UCSD-AML1 (cell line): ENCODE results near the gene ARHGEF28.

ENCODE experiments used
- DNase-seq: peaks from one replicate; lab custom pipeline; 2025; ENCODE audit not compliant: unreplicated experiment; lab: John Stamatoyannopoulos, UW

Gene ARHGEF28

DNA sequence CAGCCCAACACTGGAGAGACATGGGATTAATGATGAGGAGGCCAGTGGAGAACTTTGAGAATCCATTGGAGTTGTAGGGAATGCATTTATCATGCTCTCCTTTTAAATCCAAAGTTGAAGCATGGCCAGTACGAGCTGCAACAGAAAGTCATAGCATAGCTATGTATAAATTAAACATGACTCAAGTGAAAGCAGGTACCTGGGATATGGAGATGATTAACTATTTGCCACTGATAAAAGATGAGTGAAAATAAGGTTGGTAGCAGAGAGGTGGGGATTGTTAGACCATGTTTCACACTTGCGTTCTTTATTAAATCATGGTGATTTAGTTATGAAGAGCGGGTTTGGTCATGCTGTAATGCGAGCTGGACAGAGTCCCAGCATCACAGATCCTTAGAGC, 189.6 kb downstream of the ARHGEF28 start:
- DNase-seq, result no peak

DNA sequence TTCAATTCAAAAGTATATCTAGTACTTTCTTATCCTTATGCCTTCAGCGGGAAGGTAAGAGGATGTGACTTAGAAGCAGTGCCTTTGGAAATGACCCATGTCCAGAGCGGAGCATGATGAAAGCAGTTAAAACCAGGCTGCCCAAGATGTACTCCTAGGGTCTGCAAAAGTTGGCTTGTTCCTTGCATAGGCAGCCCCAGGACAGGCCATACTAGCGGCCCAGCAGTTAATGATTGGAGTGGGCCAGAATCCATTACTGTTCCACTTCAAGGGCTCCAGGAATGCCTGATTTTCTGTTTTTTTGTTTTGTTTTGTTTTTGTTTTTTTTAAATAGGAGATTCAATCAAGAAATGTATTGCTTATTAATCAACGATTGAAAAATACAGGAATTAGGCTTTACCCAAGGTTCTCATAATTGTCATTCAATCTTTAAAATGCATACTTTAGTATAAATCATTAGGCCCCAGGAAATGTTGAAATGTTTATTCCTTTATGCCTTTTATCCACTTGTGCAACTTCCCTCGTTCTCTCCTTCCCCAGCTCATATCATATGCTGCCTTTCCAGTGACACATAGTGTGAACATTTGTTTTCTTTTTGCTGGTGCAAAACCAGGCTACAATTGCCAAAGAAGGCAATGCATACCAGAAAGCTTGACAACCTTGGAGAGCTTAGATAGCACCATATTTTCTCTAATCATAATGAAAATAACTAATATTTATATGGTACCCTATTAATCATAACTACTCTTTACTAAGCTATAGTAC, 190.8 kb downstream of the ARHGEF28 start:
- DNase-seq, result no peak

DNA sequence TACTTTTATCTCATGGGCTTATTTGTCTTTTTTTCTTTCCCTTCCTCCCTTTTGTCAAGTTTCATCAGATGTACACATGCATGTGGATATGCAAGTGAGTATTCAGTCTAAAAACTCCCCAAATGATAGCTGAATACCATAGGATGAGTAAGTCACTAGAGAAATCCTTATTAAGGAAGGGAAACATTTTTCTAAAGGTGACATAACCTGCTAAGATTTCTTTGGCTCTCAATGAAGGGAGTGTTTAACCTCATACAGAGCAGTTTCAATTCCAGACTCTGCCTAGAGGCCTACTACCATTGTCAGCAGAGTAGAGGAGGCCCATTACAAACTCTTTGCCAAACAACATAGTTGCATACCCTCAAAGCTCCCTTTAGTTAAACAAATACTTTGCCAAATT, 192.4 kb downstream of the ARHGEF28 start:
- no peak for DNase-seq

DNA sequence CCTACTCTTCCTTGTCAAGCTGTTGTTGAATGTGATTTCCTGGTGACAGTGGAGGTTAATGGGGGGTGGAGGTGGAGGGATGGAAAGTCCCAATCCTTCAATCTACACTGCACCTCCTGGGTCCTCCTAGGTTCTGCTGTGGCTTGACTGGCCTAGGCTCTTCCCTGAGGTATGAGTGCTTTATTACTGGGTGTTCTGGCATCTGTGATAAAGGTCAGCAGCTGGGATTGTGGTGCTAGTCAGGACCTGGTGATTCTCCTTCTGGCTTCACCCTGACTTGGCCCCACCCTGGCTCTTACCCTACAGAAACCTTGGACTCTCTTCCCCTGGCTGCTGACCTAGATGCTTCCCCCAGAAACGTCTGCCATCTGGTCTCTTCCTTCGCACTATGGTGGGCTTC, 194.3 kb downstream of the ARHGEF28 start:
- DNase-seq, result no peak

DNA sequence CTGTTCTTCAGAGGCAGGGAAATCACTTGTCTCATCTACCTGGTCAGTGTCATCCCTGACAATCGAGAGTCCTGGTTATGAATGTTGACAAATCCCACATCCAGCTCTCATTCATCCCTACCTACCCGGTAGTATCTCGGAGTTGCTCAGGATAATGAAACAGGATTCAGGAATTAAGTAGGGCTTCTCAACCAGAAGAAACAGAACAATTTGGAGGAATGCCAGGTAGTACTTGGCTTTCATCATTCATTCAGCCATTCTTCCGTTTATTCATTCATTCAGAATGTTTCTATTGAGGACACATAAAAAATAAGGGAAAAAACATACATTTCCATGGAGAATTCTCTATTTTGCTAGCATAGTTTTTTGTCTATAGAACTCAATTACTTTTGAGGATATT, 195.0 kb downstream of the ARHGEF28 start:
- no peak for DNase-seq

DNA sequence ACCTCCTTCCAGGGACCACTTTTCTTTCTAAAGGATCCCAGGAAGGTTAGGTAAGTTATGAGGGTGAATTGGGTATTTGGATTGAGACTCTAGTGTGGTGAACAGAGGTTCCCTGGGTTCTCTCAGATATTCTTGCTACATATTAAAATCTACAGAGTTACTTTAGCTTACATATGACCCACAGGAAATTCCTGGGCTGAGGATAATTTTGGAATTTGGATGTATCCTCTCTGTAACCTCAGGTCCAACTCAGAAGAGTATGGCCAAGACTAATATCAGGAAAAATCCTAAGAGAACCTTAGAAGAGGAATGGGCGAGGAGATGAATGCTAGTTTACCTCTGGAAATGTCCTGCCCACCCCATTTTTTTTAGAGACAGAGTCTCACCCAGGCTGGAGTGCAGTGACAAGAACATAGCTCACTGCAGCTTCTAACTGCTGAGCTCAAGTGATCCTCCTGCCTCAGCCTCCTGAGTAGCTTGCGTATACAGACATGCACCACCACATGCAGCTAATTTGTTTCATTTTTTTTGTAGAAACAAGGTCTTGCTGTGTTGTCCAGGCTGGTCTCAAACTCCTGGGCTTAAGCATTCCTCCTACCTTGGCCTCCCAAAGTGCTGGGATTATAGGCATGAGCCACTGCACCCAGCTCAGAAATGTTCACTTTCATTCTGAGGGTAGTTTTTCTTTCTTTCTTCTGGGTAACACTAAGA, 196.4 kb downstream of the ARHGEF28 start:
- DNase-seq, result no peak

DNA sequence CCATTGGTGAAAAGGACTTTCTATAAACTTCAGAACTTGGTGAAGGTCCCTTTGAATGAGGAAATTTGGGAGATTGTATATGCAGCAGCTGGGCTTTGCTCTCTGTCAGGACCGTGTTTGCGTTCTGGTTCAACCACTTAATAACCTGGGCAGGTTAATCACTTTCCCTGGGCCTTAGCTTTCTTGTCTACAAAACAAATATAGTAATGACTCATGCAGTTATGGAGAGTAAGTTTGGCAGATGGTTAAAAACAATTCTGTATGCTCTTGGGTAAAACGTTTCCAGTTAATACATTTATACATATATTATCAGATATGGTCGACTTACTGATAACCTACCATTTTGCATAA, 197.0 kb downstream of the ARHGEF28 start:
- no peak for DNase-seq

DNA sequence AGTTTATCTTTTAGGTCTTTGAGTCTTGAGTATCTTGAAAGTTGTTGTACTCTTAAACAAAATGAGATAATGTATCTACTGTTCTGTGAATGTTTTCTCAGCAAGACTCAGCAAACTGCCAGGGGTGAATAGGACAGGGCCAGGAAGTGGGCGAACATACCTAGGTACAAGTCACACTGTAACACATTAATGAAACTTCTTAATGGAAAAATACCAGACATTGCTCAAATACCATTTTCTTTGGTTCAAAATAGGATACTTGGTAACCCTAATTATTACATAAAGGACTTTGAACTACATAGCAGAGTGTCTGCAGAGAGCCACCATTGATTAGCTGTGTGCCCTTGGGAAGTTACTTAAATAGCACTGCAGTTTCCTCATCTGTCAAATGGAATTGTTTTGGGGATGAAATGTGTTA, 197.5 kb downstream of the ARHGEF28 start:
- DNase-seq, result no peak

DNA sequence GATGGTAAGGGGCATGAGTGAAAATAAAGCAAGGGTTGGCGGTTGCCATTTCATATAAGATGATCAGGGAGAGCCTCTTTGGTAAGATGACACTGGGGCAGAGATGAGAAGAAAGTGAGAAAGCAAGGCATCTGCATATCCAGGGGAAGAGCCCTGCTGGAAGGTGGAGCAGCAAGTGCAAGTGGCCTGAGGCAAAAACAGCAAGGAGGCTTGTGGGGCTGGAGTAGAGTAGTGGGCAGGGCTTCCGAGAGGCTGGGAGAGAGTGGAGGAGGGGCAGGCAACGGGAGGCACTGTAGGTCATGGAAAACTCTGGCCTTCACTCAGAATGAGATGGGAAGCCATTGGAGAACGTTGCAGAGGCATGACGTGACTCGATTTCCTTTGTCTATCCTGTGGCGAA, 199.2 kb downstream of the ARHGEF28 start:
- DNase-seq, result no peak

DNA sequence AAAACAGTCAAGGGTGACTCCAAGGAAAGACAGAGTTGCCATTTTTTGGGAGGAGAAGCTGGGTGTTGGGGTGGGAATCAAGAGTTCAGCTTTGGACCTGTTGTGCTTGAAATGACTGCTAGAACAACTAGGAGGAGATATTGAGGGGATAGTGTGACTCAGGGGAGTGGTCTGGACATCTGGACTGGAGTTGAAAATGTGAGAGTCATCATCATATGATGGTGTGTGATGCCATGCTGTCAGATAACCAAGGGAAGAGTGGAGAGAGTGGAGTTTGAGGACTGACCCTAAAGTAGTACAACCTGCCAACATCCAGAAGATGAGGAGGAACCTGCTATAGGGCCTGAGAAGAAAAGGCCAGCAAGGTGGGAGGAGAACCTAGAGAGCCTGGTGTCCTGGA, 199.7 kb downstream of the ARHGEF28 start:
- DNase-seq, result no peak

DNA sequence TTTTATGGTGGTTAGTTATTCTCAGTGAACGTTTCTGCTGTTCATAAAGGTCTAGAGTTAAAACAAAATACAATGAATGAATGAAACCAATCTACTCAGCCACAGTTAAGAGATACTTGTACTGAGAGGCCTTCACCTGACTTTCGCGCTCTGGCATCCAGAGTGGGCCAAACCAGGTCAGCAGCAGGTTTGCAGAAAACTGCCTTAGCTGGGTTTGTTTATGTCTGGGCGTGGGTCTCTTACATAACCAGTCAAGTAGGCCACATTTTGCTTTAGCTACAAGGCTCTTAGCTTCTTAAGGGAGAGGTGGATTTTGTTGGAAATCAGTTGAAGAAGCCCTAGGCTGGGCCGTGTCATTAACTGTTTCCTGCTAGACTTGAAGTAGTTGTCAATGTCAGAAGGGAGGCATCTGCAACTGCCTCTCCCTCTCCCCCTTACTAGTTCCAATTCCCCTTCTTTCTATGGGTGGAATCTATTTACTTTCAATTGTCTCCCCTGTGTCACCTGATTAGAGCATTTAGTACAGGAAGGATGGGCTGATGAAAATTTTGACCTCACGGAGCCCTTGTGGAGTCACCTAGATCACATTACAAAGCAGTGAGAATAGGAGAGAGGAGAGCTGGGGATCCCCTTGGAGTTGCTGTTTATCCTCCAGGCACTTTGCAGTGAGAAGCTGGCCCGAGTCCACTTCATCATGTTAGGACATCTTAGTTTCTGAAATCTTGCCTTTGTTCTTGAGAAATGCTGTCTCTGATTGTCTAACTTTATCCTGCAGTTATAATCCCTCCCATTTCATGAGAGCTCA, 200.5 kb downstream of the ARHGEF28 start:
- no peak for DNase-seq

DNA sequence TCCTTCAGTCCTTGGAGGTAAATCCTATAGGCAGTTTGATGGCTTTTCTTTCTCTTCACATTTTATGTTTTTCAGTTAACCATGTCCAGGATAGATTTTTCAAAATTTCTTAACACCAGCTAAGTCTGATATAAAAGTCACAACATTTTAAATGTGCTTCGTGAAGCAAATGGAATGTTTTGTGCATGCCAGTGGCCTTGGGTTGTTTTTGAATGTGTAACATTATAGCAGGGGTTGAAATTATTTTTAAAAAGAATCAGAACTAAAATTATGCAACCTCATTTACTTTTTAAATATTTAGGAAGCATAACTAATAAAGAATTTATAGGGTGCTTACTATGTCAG, 201.1 kb downstream of the ARHGEF28 start:
- no peak for DNase-seq

DNA sequence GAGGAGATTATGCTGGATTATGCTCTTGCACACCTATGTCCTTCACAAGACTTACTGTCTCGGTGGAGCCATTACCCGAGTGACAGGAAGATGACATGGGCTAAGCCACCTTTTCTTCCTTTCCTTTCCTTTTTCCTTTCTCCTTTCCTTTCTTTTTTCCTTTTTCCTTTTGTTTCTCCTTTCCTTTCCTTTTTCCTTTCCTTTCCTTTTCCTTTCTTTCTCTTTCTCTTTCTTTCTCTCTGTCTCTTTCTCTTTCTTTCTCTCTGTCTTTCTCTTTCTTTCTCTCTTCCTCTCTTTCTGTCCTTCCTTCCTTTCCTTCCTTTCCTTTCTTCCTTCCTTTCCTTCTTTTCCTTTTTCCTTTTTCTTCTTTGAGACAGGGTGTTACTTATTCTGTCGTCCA, 202.5 kb downstream of the ARHGEF28 start:
- no peak for DNase-seq

DNA sequence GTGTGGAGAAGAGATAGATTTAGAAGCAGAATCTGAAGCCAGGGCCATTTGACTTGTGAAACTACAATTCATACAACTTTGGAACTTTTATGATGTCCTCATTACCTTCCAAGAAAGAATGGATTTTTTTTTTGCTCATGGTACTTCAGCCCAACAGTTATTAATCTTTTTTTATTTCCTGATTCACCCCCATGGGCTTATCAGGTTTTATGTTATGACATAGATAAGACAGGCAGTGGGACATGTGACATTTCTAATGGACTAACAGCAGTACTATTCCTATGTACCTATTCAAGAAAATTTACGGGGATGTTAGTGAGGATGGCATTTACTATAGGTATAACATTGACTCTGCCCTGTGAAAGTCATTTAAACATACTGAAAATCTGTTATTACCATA, 204.7 kb downstream of the ARHGEF28 start:
- no peak for DNase-seq

DNA sequence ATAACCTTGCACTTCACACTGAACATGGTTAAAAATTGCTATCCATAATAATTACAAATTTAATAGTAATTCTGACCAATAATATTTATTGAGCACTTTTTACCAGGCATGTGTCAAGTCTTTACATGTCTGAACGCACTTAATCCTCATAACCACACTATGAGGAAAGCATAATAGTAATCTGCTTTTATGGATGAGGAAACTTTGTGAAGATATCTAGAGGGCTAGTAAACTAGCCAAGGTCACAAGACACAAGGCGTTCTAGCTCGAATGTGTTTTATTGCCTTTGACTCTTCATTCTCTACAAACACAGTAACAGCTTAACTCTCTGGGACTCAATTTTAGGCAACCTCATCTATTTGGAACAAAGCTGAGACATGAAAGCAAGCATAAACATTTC, 205.1 kb downstream of the ARHGEF28 start:
- DNase-seq, result no peak

DNA sequence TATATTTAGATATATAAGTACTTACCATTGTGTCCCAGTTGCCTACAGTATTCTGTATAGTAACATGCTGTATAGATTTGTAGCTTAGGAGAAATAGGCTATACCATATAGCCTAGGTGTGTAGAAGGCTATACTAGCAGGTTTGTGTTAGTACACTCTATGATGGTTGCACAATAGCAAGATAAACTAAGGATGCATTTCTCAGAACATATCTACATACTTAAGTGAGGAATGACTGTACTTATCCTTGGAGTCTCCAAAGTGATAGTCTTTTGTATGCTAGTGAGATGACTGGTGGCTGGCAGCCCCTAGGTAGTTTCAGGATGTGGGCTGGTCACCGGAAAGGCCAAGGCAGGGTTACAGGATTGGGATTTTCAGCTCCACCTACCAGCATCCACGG, 208.7 kb downstream of the ARHGEF28 start:
- no peak for DNase-seq

DNA sequence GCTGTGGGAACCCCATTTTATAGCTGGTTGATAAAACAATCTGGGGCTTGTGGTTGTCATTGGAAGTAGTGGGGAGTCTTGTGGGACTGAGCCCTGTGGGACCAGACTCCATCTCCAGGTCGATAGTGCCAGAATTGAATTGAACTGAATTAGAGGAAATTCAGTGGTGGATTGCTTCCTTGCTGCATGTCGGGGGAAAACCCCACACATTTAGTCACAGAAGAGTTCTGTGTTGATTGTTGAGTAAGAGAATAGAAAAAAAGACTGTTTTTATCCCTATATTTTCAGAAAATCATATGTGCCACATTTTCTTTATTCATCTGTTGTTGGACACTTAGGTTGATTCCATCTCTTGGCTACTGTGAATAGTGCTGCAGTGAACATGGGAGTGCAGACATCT, 209.7 kb downstream of the ARHGEF28 start:
- DNase-seq, result no peak

DNA sequence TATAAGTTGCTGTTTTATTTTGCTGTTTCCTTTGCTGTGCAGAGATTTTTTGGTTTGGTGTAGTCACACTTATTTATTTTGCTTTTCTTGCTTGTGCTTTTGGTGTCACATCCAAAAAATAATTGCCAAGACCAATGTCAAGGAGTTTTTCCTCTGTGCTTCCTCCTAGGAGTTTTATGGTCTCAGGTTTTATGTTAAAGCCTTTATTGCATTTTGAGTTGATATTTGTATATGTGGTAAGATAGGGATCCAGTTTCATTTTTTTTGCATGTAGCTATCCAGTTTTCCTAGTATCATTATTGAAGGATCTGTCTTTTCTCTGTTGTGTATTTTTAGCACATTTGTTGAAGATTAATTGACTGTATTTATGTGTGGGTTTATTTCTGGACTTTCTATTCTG, 210.6 kb downstream of the ARHGEF28 start:
- DNase-seq, result no peak

DNA sequence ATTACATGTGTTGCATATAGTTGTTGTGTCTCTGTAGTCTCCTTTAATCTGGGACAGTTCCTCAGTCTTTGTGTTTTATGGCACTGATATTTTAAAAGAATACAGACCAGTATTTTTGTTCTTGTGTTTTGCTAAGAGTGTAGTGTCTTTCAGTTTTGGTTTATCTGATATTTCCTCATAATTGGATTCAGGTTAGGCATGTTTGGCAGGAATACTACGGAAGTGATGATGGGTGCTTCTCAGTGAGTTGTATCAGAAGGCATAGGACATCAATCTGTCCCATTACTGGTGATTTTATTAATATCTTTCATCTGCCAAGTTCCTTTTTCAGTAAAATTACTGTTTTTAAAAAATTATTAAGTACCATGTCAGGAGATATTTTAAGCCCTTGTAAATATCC, 212.9 kb downstream of the ARHGEF28 start:
- no peak for DNase-seq

DNA sequence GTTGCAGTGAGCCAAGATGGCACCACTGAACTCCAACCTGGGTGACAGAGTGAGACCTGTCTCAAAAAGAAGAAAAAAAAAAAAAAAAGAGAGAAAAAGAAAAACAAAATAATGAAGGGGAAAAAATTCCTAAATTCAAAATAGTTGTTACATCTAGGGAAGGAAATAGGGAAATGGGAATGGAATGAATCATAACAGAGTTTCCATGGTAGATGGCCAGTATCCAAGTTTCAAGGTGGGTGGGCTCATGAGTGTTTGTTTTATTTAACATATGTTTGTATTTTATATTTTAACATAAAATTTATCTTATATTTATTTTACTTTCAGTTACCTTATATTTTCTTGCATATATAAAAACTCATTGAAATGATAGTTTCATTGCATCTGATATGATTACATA, 215.6 kb downstream of the ARHGEF28 start:
- no peak for DNase-seq

DNA sequence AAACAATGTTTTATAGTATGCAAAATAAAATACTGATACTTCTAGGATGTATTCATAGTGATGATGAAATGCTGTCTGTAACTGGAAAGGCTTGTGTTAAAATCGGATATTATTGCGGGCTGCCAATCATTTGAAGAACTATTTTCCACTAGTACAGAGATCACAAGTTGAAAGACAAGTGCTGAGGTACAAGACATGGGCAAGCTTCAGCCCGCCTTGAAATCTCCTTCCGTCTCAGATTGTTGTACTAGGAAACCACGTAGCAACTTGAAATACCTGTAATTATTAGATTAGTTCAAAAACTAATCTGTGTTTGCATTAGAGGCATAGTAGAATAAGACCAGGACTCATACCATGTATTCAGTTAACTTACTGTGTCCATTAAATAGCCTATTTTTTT, 218.2 kb downstream of the ARHGEF28 start:
- no peak for DNase-seq

DNA sequence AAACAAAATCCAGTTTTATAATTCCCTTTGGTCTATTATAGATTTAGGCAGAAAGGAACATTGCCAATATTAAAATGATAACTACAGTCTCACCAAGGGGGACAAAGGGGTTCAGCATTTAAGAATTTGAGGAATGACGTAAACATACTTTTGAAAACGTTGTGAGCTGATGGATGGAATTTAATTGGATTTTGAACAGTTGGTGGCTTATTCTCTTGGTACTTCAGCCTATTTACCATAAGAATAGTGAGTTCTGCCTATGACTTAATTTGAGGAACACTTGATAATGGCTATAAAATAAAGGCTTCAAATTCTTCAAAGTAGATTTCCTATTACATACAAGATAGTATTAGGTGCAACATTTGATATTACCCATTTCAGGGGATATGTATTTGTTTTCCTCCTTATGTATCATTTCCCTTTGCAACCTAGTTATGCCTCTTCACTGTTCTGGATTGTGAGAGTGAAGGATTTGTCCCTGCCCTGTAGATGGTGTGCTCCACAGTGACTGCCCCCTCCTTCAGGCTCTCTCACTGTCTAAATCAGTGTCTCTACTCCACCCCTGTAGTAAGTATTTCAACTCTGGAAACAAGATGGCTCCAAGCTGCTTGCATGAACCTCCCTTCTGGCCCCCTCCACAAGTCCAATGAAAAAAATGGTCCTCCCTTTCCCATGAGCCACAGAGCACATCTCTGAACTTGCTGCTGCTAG, 225.6 kb downstream of the ARHGEF28 start:
- DNase-seq, result no peak
